Measurements from ENCODE around the gene SULT1A1.
"Not testable (repeated sequence)": the region's sequence is repeated elsewhere in the genome, so short reads cannot be mapped to it uniquely, and the experiment has no call there.

The SULT1A1 gene

GRCh38 chr16:28599377-28600285 is 10.2 kb downstream of the SULT1A1 start:
- peaks cover 12% of the 10 kb centered on the region for H3K4me1 ChIP-seq (ENCODE audit: control insufficient read depth, insufficient read depth, low read length)
- WGBS, 2 experiments = no CpG with 5 or more reads among the region's 17 CpGs
- H3K4me3 ChIP-seq (ENCODE audit: insufficient read depth, low read depth, low read length); H3K27ac ChIP-seq (ENCODE audit: insufficient read depth, low read depth, low read length, poor library complexity, severe bottlenecking); H3K27me3 ChIP-seq (ENCODE audit: control insufficient read depth, insufficient read depth, low read length, poor library complexity, severe bottlenecking); H3K36me3 ChIP-seq (ENCODE audit: control insufficient read depth, insufficient read depth, low read length); H3K9me3 ChIP-seq (ENCODE audit: control insufficient read depth, low read length): not testable (repeated sequence)

GRCh38 chr16:28597692-28598261 is 12.1 kb downstream of the SULT1A1 start:
- H3K4me1 ChIP-seq (ENCODE audit: control insufficient read depth, insufficient read depth, low read length) = peaks cover 12% of the 10 kb centered on the region
- WGBS, 2 experiments = 76 to 79% methylated on average over 9 of the region's 9 CpGs
- no peaks in the 10 kb centered on the region for H3K27me3 ChIP-seq (ENCODE audit: control insufficient read depth, insufficient read depth, low read length, poor library complexity, severe bottlenecking)
- H3K9me3 ChIP-seq (ENCODE audit: control insufficient read depth, low read length) = no peaks in the 10 kb centered on the region
- H3K27ac ChIP-seq (ENCODE audit: insufficient read depth, low read depth, low read length, poor library complexity, severe bottlenecking) = no peak overlapping the region
- H3K36me3 ChIP-seq (ENCODE audit: control insufficient read depth, insufficient read depth, low read length) = no peaks in the 10 kb centered on the region
- no peak overlapping the region for H3K4me3 ChIP-seq (ENCODE audit: insufficient read depth, low read depth, low read length)

GRCh38 chr16:28596840-28597691 is 12.8 kb downstream of the SULT1A1 start, which contains the start of gene SULT1A2:
SULT1A2 (minus strand) TSS chr16:28597050; CDS start chr16:28595930, 1,120 bp downstream.
- Histone ChIP-seq H3K4me1 (ENCODE audit: control insufficient read depth, insufficient read depth, low read length) (peaks cover 12% of the 10 kb centered on the region), H3K9me3 (ENCODE audit: control insufficient read depth, low read length) (no peaks in the 10 kb centered on the region), H3K4me3 (ENCODE audit: insufficient read depth, low read depth, low read length) (no peak within 1 kb of the TSS), H3K36me3 (ENCODE audit: control insufficient read depth, insufficient read depth, low read length) (no peaks in the 10 kb centered on the region), H3K27ac (ENCODE audit: insufficient read depth, low read depth, low read length, poor library complexity, severe bottlenecking) (no peak within 1 kb of the TSS), H3K27me3 (ENCODE audit: control insufficient read depth, insufficient read depth, low read length, poor library complexity, severe bottlenecking) (no peaks in the 10 kb centered on the region)
- WGBS, 2 experiments = 55 to 57% methylated on average over 11 of the region's 11 CpGs

DNA sequence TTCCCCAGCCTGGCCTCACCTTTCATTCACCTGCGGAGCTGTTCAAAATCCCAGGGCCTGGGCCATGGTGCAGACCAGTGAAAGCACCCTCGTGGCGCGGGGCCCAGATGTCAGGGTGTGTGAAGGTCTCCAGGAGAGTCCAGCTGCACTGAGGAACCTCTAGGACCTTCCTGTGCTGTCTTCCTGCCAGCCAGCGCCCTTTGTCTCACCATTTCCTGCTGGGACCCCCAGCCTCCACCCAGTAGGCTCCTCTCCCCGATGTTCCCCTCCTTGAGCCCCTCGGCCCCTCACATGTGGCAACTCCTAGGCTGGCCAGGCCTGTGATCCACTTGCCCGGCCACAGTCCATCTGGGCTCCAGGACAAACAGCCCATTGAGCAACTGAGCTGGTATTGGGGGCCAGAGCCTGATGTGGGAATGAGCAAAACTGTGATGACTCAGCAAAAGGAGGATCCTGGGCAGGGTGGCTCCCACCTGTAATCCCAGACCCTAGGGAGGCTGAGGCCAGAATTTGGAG is 13.7 kb downstream of the SULT1A1 start:
- Histone ChIP-seq H3K4me1 (ENCODE audit: control insufficient read depth, insufficient read depth, low read length) (peaks cover 12% of the 10 kb centered on the region), H3K27me3 (ENCODE audit: control insufficient read depth, insufficient read depth, low read length, poor library complexity, severe bottlenecking) (no peaks in the 10 kb centered on the region), H3K4me3 (ENCODE audit: insufficient read depth, low read depth, low read length) (no peak overlapping the region), H3K36me3 (ENCODE audit: control insufficient read depth, insufficient read depth, low read length) (no peaks in the 10 kb centered on the region), H3K9me3 (ENCODE audit: control insufficient read depth, low read length) (no peaks in the 10 kb centered on the region), H3K27ac (ENCODE audit: insufficient read depth, low read depth, low read length, poor library complexity, severe bottlenecking) (no peak overlapping the region)
- WGBS, 2 experiments = 83 to 88% methylated on average over 8 of the region's 8 CpGs

DNA sequence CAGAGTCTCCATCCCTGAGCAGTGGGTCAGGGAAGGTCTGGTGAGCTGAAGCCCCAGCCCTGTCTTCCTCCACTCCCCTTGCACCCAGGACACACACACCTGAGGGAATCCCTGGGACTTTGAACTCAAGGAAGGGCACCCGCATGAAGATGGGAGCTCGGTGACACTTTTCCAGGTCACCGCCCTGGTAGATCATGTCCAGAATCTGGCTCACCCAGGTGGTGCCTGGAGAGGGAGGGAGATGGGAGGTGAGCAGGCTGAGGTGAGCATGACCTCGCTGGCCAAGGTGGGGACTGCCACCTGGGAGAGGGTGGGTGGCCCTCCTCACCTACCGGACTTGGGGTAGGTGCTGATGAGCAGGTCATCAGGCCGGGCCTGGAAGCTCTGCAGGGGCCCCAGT is 14.4 kb downstream of the SULT1A1 start:
- not testable (repeated sequence) for H3K27me3 ChIP-seq (ENCODE audit: control insufficient read depth, insufficient read depth, low read length, poor library complexity, severe bottlenecking); H3K36me3 ChIP-seq (ENCODE audit: control insufficient read depth, insufficient read depth, low read length); H3K27ac ChIP-seq (ENCODE audit: insufficient read depth, low read depth, low read length, poor library complexity, severe bottlenecking); H3K9me3 ChIP-seq (ENCODE audit: control insufficient read depth, low read length); H3K4me3 ChIP-seq (ENCODE audit: insufficient read depth, low read depth, low read length)
- peaks cover 12% of the 10 kb centered on the region for H3K4me1 ChIP-seq (ENCODE audit: control insufficient read depth, insufficient read depth, low read length)
- WGBS, 2 experiments = 98% methylated on average over 4 to 5 of the region's 6 CpGs

DNA sequence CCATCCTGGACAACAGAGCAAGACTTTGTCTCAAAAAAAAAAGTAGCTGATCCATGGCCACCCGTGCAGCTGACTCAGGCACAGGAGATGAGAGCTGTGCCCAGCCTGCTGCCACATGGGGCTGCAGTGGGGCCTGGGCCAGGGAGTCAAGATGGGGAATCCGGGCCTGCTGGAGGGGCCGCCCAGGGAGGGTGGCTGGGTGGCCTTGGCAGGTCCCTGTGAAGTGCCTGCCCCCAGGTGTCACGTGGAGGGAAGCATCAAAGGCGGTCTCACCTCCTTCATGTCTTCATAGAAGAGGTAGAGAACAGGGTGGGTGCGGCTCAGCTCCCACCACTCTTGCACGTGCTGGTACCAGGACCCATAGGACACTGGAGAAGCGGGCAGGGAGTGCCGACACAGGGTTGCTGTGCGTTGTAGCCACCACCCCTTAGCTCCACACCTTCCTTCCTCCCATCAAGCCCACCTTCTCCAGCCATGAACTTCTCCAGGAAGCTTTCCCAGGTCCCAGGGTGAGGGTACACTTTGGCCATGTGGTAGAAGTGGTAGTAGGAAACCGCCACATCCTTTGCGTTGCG is 16.8 kb downstream of the SULT1A1 start:
- Histone ChIP-seq H3K36me3 (ENCODE audit: control insufficient read depth, insufficient read depth, low read length) (peaks cover 7% of the 10 kb centered on the region), H3K27me3 (ENCODE audit: control insufficient read depth, insufficient read depth, low read length, poor library complexity, severe bottlenecking) (no peaks in the 10 kb centered on the region), H3K9me3 (ENCODE audit: control insufficient read depth, low read length) (no peaks in the 10 kb centered on the region), H3K4me1 (ENCODE audit: control insufficient read depth, insufficient read depth, low read length) (peaks cover 12% of the 10 kb centered on the region), H3K27ac (ENCODE audit: insufficient read depth, low read depth, low read length, poor library complexity, severe bottlenecking) (no peak overlapping the region), H3K4me3 (ENCODE audit: insufficient read depth, low read depth, low read length) (no peak overlapping the region)
- WGBS, 2 experiments = 92 to 95% methylated on average over 12 to 13 of the region's 13 CpGs

DNA sequence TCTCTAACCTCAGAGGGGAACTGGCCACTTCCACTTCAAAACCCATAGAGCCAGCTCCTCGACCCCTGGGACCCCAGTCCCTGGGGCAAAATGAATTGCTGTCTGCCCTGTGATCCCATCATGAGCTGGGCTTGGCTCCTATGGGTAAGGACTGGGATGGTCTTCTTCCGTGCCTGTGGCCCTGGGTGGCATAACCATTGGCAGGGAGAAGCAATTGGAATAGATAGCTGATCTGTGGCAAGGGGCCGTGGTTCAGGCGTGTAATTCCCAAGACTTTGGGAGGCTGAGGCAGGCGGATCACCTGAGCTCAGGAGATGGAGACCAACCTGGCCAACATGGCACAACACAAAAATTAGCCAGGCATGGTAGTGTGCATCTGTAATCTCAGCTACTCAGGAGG is 17.3 kb downstream of the SULT1A1 start:
- Histone ChIP-seq H3K4me1 (ENCODE audit: control insufficient read depth, insufficient read depth, low read length) (peaks cover 8% of the 10 kb centered on the region), H3K27ac (ENCODE audit: insufficient read depth, low read depth, low read length, poor library complexity, severe bottlenecking) (no peak overlapping the region), H3K9me3 (ENCODE audit: control insufficient read depth, low read length) (no peaks in the 10 kb centered on the region), H3K36me3 (ENCODE audit: control insufficient read depth, insufficient read depth, low read length) (peaks cover 7% of the 10 kb centered on the region), H3K27me3 (ENCODE audit: control insufficient read depth, insufficient read depth, low read length, poor library complexity, severe bottlenecking) (no peaks in the 10 kb centered on the region), H3K4me3 (ENCODE audit: insufficient read depth, low read depth, low read length) (no peak overlapping the region)
- 94 to 96% methylated on average over 5 of the region's 5 CpGs for WGBS, 2 experiments

GRCh38 chr16:28591355-28591754 is 18.5 kb downstream of the SULT1A1 start:
- WGBS, 2 experiments = 94 to 95% methylated on average over 6 of the region's 6 CpGs
- peaks cover 7% of the 10 kb centered on the region for H3K36me3 ChIP-seq (ENCODE audit: control insufficient read depth, insufficient read depth, low read length)
- H3K9me3 ChIP-seq (ENCODE audit: control insufficient read depth, low read length) = no peaks in the 10 kb centered on the region
- H3K4me3 ChIP-seq (ENCODE audit: insufficient read depth, low read depth, low read length) = no peak overlapping the region
- H3K4me1 ChIP-seq (ENCODE audit: control insufficient read depth, insufficient read depth, low read length) = no peaks in the 10 kb centered on the region
- H3K27me3 ChIP-seq (ENCODE audit: control insufficient read depth, insufficient read depth, low read length, poor library complexity, severe bottlenecking) = no peaks in the 10 kb centered on the region
- no peak overlapping the region for H3K27ac ChIP-seq (ENCODE audit: insufficient read depth, low read depth, low read length, poor library complexity, severe bottlenecking)

DNA sequence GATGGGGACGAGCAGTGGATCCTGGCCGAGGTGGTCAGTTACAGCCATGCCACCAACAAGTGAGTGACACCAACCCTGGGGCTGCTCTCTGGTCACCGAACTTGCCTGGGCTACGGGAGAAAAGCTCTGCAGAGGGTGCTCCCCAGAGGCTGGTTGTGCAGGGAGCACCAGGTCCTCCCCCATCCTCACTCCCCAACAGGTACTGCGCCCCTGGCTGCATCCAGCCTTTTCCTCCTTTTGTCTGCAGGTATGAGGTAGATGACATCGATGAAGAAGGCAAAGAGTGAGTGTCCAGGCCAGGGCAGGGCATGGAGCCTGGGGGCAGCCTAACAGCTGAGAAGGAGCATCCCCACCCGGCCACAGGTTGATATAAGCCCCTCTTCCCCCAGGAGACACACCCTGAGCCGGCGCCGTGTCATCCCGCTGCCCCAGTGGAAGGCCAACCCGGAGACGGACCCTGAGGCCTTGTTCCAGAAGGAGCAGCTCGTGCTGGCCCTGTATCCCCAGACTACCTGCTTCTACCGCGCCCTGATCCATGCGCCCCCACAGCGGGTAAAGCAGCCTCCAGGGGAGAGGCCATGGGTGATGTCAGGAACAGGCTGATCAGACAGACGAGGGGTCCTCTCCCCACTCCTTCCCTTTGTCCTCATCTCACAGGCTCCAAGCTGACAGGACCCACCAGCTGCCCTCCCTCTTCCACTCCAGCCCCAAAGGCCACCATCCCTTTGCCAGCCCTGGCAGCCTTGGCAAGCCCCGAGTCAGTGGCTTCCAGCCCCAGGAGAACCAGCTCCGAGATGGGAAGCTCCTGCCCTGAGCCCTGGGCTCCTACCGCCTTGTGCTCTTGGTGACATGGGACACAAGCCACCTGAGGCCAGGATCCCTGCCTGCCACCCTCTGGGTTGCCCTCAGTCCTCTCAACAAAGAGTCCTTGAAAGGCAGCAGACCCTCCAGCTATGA is 19.2 kb downstream of the SULT1A1 start:
- H3K4me1 ChIP-seq (ENCODE audit: control insufficient read depth, insufficient read depth, low read length) = no peaks in the 10 kb centered on the region
- H3K27ac ChIP-seq (ENCODE audit: insufficient read depth, low read depth, low read length, poor library complexity, severe bottlenecking) = no peak overlapping the region
- H3K4me3 ChIP-seq (ENCODE audit: insufficient read depth, low read depth, low read length) = no peak overlapping the region
- peaks cover 12% of the 10 kb centered on the region for H3K36me3 ChIP-seq (ENCODE audit: control insufficient read depth, insufficient read depth, low read length)
- H3K27me3 ChIP-seq (ENCODE audit: control insufficient read depth, insufficient read depth, low read length, poor library complexity, severe bottlenecking) = no peaks in the 10 kb centered on the region
- WGBS, 2 experiments = 93 to 94% methylated on average over 22 of the region's 22 CpGs
- H3K9me3 ChIP-seq (ENCODE audit: control insufficient read depth, low read length) = no peaks in the 10 kb centered on the region

Measured in ectodermal cell (in vitro differentiated cells).